Activated naive CD4-positive, alpha-beta T cell treated with anti-CD3 and anti-CD28 coated beads, Interleukin-2, amount 10 ng/mL, durations not matched to agents 7 days and 5 days (primary cell): ENCODE data around the gene DCAF12.
"Not testable (repeated sequence)": the region's sequence is repeated elsewhere in the genome, so short reads cannot be mapped to it uniquely, and the experiment has no call there.

Experiments
- CTCF ChIA-PET: fragments of 350-600 bp; sonication (Branson Sonifier 250); formaldehyde crosslinking; loops from one replicate; lab custom pipeline; 2021; ENCODE audit warnings: antibody characterized with exemption; lab: Charles Lee
- DNase-seq: peaks from one replicate; pipeline ENCODE4 v3.0.0-alpha.2; 2020
- H3K27ac Mint-ChIP-seq: one replicate; pipeline ENCODE4 v1.8.0; 2021; ENCODE audit warnings: mild to moderate bottlenecking, moderate library complexity, mixed read lengths
- H3K27me3 Mint-ChIP-seq: one replicate; pipeline ENCODE4 v1.8.0; 2021; ENCODE audit warnings: mild to moderate bottlenecking, mixed read lengths
- H3K36me3 Mint-ChIP-seq: one replicate; pipeline ENCODE4 v1.8.0; 2021; ENCODE audit warnings: mixed read lengths
- H3K4me1 Mint-ChIP-seq: one replicate; pipeline ENCODE4 v1.8.0; 2021; ENCODE audit warnings: mixed read lengths
- H3K4me3 Mint-ChIP-seq: one replicate; pipeline ENCODE4 v1.8.0; 2021; ENCODE audit warnings: mild to moderate bottlenecking, moderate library complexity, mixed read lengths
- H3K9me3 Mint-ChIP-seq: one replicate; pipeline ENCODE4 v1.8.0; 2021; ENCODE audit warnings: mixed read lengths

The DCAF12 gene

DNA sequence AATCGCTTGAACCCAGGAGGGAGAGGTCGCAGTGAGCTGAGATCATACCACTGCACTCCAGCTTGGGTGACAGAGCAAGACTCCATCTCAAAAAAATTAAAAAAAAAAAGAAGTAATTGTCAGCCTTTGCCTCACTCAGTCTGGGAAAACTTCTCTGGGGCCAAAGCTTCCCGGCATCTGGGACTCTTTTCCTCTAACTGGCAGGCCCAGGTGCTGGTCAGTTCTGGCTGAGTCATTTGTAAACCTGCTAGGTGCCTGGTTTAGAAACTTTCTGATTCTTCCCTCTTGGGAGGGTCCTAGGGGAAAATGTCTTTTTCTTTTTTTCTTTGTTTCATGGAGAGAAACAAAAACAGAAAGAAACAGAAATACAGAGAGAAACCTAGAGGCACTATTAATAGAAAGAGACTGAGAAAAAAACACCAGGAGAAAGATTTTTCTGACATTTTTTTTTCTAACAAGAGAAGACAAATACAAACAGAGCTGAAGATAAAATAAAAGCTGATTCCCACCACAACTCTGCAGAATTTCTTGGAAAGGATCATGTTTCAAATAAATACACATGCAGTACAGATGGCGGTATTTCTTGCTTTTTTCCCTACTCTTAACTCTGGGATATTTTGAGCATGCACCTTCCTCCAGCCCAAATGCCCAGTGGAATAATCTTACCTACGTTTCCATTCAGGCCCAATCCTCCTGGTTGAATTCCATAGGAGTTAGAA is 55.7 kb downstream of the DCAF12 start:
- Mint-ChIP-seq H3K27ac (no peak overlapping the region), H3K27me3 (peaks cover 4% of the 10 kb centered on the region), H3K4me3 (no peak overlapping the region), H3K9me3 (no peaks in the 10 kb centered on the region), H3K4me1 (peaks cover 12% of the 10 kb centered on the region), H3K36me3 (no peaks in the 10 kb centered on the region)
- CTCF ChIA-PET: interaction anchor here (0.6 to 4.6 kb wide), 4 partner anchors 44 to 1878 kb away, joined by 3 to 22 read pairs (median 3); no protein-coding TSS in a partner anchor
- no peak for DNase-seq

DNA sequence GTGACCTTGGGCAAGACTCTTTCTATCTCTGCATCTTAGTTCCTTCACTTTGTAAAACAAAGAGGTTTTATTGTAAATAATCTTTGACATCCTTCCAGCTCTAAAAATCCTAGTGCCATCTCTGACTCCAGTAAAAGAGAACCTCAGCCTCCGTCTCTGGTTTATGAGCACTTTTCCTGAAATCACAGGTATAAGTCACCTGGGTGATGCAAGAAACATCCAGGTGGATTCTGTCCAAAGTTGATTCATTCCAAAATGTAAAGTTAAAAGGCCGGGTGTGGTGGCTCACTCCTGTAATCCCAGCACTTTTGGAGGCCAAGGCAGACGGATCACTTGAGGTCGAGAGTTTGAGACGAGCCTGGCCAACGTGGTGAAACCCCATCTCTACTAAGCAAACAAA is 56.7 kb downstream of the DCAF12 start:
- DNase-seq: no peak
- peaks cover 5% of the 10 kb centered on the region for H3K27me3 Mint-ChIP-seq
- CTCF ChIA-PET: interaction anchor here (0.6 to 1.1 kb wide), 2 partner anchors 52 to 234 kb away, joined by 3 read pairs; no protein-coding TSS in a partner anchor
- H3K36me3 Mint-ChIP-seq: no peaks in the 10 kb centered on the region
- peaks cover 12% of the 10 kb centered on the region for H3K4me1 Mint-ChIP-seq
- no peak overlapping the region for H3K4me3 Mint-ChIP-seq
- no peak overlapping the region for H3K27ac Mint-ChIP-seq
- no peaks in the 10 kb centered on the region for H3K9me3 Mint-ChIP-seq

DNA sequence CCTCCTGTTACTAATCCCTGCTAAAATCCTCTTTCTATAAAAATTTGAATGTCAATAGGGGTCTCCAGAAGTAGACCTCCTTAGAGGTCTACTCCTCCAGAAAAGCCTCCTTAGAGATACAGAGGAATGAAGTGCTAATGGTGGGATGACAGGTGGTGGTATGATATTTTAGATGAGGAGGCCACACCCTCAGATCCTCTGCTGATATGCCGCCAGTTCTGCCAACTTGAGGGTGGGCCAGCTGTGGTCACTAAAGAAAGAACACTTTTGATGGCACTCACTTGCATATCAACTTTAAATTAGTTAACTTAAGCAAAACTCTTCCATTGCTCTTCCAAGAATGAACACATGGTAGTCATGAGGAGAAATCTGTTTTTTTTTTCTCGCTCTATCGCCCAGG is 61.0 kb downstream of the DCAF12 start:
- CTCF ChIA-PET: interaction anchor here (1.2 kb wide), 1 partner anchor 9 kb away, joined by 4 read pairs; no protein-coding TSS in a partner anchor
- Mint-ChIP-seq H3K4me3 (no peak overlapping the region), H3K36me3 (no peaks in the 10 kb centered on the region), H3K4me1 (peaks cover 12% of the 10 kb centered on the region), H3K27me3 (peaks cover 5% of the 10 kb centered on the region), H3K9me3 (no peaks in the 10 kb centered on the region), H3K27ac (no peak overlapping the region)
- no peak for DNase-seq

DNA sequence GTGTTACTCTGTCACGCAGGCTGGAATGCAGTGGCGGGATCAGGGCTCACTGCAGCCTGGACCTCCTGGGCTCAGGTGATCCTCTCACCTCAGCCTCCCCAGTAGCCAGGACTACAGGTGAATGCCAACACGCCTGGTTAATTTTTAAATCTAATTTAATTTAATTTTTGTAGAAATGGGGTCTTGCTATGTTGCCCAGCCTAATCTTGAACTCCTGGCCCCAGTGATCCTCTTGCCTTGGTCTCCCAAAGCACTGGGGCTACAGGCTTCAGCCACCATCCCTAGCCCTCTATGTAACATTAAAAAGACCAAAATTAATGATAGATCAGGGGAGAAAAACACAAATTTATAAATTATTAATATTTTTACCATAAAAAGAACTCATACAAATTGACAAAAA is 66.5 kb downstream of the DCAF12 start:
- H3K9me3 Mint-ChIP-seq: no peaks in the 10 kb centered on the region
- no peak overlapping the region for H3K27ac Mint-ChIP-seq
- no peak for DNase-seq
- CTCF ChIA-PET: interaction anchor here (0.6 to 1.9 kb wide), 2 partner anchors 13 to 68 kb away, joined by 3 to 7 read pairs; no protein-coding TSS in a partner anchor
- peaks cover 12% of the 10 kb centered on the region for H3K27me3 Mint-ChIP-seq
- no peak overlapping the region for H3K4me3 Mint-ChIP-seq
- H3K4me1 Mint-ChIP-seq: no peaks in the 10 kb centered on the region
- H3K36me3 Mint-ChIP-seq: no peaks in the 10 kb centered on the region

DNA sequence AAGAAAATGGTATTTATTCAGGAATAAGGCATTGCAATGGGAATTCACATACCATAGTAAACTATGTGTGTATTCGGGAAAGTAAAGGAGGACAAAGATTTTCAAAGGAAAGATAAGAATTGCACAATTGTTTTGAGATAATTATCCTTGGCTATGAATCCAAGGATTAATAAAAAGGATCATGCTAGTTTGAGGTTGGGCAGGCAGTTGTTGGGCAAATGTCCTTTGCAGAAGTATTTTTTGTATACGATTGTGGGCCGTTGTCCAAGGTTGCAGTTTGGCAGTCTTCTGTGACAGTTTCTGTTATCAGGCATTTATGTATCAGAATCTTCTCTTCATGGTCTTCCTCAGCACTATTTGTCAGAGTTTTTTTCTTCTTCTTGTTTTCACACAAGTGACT is 67.2 kb downstream of the DCAF12 start:
- Mint-ChIP-seq H3K4me3 (no peak overlapping the region), H3K27me3 (peaks cover 12% of the 10 kb centered on the region), H3K27ac (no peak overlapping the region), H3K36me3 (no peaks in the 10 kb centered on the region), H3K9me3 (no peaks in the 10 kb centered on the region), H3K4me1 (no peaks in the 10 kb centered on the region)
- no peak for DNase-seq
- CTCF ChIA-PET: interaction anchor here (1.9 kb wide), 1 partner anchor 13 kb away, joined by 7 read pairs; no protein-coding TSS in a partner anchor

DNA sequence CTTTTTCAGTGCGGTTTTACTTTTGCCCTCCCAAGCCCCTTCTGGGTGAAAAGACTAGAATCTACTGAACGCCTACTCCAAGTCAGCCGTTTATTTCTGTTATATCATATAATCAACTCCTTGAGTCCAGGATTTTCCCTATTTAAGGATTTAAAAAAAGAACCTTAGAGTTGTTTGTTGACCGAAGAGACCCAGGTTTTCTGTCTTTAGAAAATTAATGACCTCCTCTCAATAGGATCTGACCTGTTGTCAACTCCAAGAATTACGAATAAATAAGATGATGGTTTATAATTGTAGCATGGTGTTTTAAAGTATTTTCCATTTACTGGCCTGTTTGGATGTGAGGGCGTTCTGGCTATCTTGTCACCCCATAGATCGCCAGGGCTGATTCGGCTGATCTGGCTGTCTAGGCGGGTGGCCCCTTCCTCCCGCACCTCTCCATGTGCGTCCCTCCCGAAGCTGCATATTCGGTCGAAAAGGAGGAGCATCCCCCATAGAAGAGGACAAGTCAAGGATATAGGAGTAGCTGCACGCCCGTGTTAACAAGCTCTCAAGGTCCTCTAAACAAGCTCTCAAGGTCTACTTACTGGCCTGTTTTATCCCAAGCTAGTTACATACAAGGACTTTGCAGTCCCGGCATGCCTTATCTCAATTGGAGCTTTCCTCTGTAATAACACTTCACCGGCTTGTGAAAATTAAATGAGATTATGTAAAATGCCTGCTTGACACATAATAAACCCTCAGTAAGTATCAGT is 76.7 kb downstream of the DCAF12 start:
- H3K4me3 Mint-ChIP-seq: peak overlapping the region; percentile 96
- H3K9me3 Mint-ChIP-seq: no peaks in the 10 kb centered on the region
- peak; percentile 23 for DNase-seq
- H3K27me3 Mint-ChIP-seq: no peaks in the 10 kb centered on the region
- peaks cover 62% of the 10 kb centered on the region for H3K4me1 Mint-ChIP-seq
- peak overlapping the region; percentile 98 for H3K27ac Mint-ChIP-seq
- CTCF ChIA-PET: interaction anchor here (0.5 to 0.9 kb wide), 2 partner anchors 24 to 365 kb away, joined by 3 to 4 read pairs; no protein-coding TSS in a partner anchor
- H3K36me3 Mint-ChIP-seq: peaks cover 7% of the 10 kb centered on the region

DNA sequence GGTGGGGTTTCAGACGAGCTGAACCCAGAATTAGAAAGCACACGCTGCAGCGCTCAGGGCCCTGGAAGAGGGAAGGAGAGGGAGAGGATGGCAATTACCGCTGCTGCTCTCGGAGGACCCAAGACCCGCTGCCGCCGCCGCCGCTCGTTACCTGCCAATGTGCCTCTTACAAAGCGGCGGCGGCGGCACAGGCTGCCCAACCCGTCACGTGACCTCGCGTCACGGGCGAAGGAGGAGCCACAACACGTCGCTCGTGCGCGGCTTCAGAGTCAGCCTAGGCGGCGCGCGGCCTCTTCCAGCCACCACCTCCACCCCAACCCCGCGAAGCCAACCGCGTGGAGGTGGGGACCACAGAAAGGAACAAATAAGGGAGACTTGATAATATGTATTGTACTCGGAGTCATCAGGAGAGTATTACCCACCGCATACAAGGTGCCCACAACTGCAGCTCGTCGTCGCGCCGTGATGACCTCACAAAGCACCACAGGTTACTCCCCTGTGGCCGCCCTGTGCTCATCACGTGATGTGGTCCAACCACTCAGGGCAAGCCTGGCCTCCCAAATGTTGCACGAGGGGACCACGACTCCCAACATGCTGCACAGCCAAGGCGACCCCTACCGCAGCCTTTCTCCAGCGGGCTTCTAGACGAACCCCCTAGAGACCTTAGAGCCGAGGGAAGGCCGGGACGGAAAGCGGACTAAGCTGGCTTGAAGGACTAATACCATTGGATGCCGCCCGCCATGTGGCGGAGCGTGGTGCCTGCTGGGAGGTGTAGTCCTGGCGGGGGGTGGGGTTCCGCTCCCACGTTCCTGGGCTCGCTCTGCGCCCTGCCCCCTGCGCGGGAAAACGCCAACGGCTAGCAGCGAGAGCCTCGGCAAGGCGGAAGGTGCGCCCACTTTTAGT is 77.5 kb downstream of the DCAF12 start, which contains the start of gene UBAP2:
Gene UBAP2 (minus strand): TSS at position 161 of the 903 bp plus-strand sequence. CDS start 31,739 bp downstream, outside the sequence.
- Mint-ChIP-seq H3K4me3 (peak within 1 kb of the TSS; percentile 96), H3K27me3 (no peaks in the 10 kb centered on the region), H3K27ac (peak within 1 kb of the TSS; percentile 98), H3K9me3 (no peaks in the 10 kb centered on the region), H3K4me1 (peaks cover 63% of the 10 kb centered on the region), H3K36me3 (peaks cover 7% of the 10 kb centered on the region)
- CTCF ChIA-PET: interaction anchor here (0.5 to 1.0 kb wide), 3 partner anchors 12 to 309 kb away, joined by 3 to 4 read pairs (median 4); no protein-coding TSS in a partner anchor
- DNase-seq: peak; percentile 98

DNA sequence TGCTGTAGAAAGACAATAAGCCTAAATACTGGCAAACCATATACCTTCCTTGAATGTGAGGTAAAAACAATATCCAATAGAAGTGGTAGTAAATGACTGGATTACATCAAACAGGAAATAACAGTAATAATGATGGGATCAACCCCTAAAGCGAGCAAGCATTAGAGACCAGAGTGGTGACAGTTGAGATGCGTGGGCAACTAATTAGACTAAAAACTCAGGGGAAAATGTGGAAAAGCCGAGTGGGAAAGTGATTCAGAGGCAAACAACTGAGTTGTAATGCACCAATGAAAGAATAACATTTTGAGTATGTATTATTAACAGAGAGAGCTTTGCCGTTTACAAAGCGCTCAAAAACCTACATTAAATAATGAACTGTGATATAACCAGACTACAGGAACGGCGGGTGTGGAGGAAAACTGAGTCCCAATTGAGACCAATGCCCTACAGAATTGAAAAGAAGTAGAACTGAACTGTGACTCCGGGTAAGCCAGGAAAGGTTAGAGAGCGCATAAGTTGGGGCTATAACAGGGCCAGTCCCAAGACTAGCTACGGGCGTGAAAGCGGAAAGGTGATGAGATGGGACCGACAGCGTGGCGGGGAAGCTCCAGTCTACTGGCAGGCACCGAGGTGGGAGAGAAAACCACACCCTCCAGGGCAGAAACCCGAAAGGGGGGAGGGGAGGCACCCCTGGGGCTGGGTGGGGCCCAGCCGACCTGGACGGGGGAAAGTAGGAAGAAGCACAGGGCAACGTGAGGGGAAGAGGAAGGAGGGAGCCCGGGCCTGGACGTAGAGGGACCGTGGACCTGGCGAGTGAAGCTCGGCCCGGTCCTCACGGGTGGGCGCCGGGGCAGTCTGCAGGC is 78.4 kb downstream of the DCAF12 start:
- Mint-ChIP-seq H3K4me1 (peaks cover 57% of the 10 kb centered on the region), H3K9me3 (no peaks in the 10 kb centered on the region), H3K36me3 (peaks cover 7% of the 10 kb centered on the region), H3K27me3 (no peaks in the 10 kb centered on the region), H3K4me3 (peak overlapping the region; percentile 96), H3K27ac (peak overlapping the region; percentile 98)
- peak; percentile 72 for DNase-seq
- CTCF ChIA-PET: interaction anchor here (0.5 to 1.0 kb wide), 3 partner anchors 11 to 308 kb away, joined by 3 to 4 read pairs (median 4); no protein-coding TSS in a partner anchor

DNA sequence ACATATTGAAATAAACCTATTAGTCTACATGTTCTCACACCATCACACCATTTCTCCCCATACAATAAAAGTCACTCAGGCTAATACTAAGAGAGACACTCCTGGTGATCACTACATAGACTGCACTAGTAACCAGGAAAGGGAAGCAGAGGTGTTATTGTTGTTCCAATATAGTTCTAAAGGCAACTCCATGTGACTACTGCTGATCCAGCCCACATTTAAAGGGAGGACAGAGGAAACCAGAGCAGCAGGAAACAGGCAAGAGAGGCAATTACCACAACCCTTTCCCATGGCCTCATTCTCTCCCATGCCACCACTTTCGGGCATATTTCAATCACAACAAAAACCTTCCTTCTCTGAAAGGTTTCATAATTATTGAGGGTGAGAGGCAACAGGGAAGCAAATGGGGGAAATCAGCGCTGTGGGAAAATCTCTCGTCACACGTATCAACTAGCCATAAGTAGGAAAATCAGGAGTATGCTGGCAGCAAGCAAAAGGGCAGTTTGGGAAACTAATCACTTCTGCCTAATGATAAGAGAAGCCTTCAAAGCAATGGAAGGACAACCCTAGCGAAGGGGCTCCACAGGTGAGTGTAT is 79.6 kb downstream of the DCAF12 start:
- Mint-ChIP-seq H3K4me1 (peaks cover 45% of the 10 kb centered on the region), H3K9me3 (no peaks in the 10 kb centered on the region), H3K4me3 (peak overlapping the region; percentile 96), H3K27me3 (no peaks in the 10 kb centered on the region), H3K27ac (peak overlapping the region; percentile 69), H3K36me3 (peaks cover 12% of the 10 kb centered on the region)
- peak; percentile 25 for DNase-seq
- CTCF ChIA-PET: no interaction called here

DNA sequence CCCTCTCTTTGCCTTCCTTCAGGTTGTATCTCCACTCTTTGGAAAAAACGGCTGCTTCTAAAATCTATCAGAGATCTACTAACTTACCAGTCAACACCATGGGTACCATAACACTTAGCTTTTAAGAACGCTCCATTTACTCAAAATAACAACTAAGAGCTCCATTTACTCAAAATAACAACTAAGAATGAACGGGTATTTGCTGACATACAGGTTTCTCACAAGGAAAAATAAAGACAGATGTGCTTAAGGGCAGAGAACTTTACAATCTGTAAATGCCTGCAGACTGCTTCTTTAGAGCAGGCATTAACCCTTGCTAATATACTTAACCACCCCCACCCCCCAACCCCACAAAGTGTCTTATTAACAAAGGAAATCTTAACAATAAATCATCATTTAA is 80.6 kb downstream of the DCAF12 start:
- Mint-ChIP-seq H3K36me3 (peaks cover 14% of the 10 kb centered on the region), H3K9me3 (no peaks in the 10 kb centered on the region), H3K27ac (peak overlapping the region; percentile 53), H3K4me3 (no peak overlapping the region), H3K4me1 (peaks cover 40% of the 10 kb centered on the region), H3K27me3 (no peaks in the 10 kb centered on the region)
- CTCF ChIA-PET: interaction anchor here (1.1 kb wide), 1 partner anchor 208 kb away, joined by 3 read pairs; no protein-coding TSS in a partner anchor
- DNase-seq: no peak

DNA sequence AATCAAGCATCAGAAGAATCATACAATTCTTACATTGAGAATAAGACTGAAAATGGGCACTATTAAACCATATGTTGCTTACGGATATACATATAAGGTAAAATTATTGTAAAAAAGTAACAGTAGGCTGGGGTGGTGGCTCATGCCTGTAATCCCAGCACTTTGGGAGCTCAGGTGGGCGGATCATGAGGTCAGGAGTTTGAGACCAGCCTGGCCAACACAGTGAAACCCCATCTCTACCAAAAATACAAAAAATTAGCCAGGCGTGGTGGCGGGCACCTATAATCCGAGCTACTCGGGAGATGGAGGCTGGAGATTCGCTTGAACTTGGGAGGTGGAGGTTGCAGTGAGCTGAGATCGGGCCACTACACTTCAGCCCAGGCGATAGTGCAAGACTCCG is 84.4 kb downstream of the DCAF12 start:
- H3K4me1 Mint-ChIP-seq: peaks cover 17% of the 10 kb centered on the region
- not testable (repeated sequence) for H3K9me3 Mint-ChIP-seq, H3K27me3 Mint-ChIP-seq, H3K27ac Mint-ChIP-seq, H3K4me3 Mint-ChIP-seq, DNase-seq
- CTCF ChIA-PET: interaction anchor here (0.7 kb wide), 1 partner anchor 376 kb away, joined by 3 read pairs; no protein-coding TSS in a partner anchor
- peaks cover 23% of the 10 kb centered on the region for H3K36me3 Mint-ChIP-seq

DNA sequence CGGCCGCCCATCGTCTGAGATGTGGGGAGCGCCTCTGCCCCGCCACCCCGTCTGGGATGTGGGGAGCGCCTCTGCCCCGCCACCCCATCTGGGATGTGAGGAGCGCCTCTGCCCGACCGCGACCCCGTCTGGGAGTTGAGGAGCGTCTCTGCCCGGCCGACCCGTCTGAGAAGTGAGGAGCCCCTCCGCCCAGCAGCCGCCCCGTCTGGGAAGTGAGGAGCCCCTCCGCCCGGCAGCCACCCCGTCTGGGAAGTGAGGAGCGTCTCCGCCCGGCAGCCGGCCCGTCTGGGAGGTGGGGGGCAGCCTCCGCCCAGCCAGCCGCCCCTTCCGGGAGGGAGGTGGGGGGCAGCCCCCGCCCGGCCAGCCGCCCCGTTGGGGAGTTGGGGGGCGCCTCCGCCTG is 87.6 kb downstream of the DCAF12 start:
- H3K27me3 Mint-ChIP-seq, H3K4me1 Mint-ChIP-seq, CTCF ChIA-PET, H3K9me3 Mint-ChIP-seq, H3K4me3 Mint-ChIP-seq, H3K27ac Mint-ChIP-seq, DNase-seq: not testable (repeated sequence)
- H3K36me3 Mint-ChIP-seq: peaks cover 24% of the 10 kb centered on the region
